ENCODE data around the gene RAB9B. TPM values are rescaled to one million over a fixed set of nuclear protein-coding genes. Genes with fewer than 3 reads are reported as not detected.
A peak's percentile ranks its signal among the peaks of the same experiment; 100 is the strongest.

Gene RAB9B
- total RNA-seq, 3 donors from 2014 or later: 0.69 to 8.0 (median 0.82) TPM

DNA sequence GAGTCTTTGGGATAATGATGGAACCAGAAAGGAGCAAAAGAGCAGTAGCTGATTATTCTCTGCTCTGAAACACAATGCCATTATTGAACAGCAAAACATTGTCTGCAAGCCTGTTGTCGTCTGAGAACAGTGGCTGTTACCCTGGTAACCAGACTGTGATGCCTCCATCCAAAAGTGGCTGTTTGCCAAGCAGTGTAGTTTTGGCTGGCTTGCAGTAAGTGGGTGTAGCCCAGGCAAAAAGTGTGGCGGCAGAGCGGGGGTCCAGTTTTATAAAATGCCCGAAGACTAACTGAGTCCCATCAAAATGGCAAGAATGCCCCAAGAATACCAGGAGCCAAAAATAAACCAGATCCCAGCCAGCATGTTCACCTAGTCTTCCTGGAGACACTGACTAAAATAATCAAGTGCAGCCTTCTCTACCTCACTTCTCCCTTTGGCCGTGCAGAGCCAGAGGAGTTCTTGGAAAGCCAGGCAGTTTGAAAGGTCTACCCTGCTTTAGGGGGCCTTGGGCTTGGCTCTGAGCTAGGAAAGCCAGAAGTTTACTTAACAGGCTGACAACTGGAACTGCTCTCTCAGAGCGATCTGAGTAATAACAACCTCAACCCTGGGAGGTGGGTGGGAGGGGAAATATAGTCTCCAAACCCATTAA, 52.8 kb downstream of the RAB9B start:
- H3K36me3 ChIP-seq (ENCODE audit: low read depth): no peaks in the 10 kb centered on the region
- H3K4me3 ChIP-seq: no peak overlapping the region
- ATAC-seq (no peak), DNase-seq (no peak)
- TF ChIP-seq CTCF (IDR thresholded peaks at IDR 0.05): no peak
- intact Hi-C loops (cut with DNase I, micrococcal nuclease): no loop called here
- H3K4me1 ChIP-seq (ENCODE audit: low read depth): no peaks in the 10 kb centered on the region
- no peaks in the 10 kb centered on the region for H3K9me3 ChIP-seq

DNA sequence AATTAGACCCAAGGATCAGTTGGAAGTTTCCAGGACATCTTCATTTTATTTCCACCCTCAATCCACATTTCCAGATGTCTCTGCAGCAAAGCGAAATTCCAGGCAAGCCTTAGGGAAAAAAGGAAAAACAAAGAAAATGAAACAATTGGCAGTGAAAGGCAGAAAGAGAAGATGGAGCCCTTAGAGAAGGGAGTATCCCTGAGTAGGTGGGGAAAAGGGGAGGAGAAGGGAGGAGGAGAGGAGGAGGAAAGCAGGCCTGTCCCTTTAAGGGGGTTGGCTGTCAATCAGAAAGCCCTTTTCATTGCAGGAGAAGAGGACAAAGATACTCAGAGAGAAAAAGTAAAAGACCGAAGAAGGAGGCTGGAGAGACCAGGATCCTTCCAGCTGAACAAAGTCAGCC, 55.5 kb downstream of the RAB9B start, which contains the start of gene PLP1:
PLP1 (plus strand) TSS at position 295 of the 400 bp plus-strand sequence. CDS start 156 bp downstream, outside the sequence.
- ATAC-seq: no peak
- H3K36me3 ChIP-seq (ENCODE audit: low read depth): no peaks in the 10 kb centered on the region
- no peaks in the 10 kb centered on the region for H3K4me1 ChIP-seq (ENCODE audit: low read depth)
- no peak for DNase-seq
- no peak within 1 kb of the TSS for H3K4me3 ChIP-seq
- no peak for TF ChIP-seq CTCF (IDR thresholded peaks at IDR 0.05)
- intact Hi-C loops (cut with DNase I, micrococcal nuclease): no loop called here
- no peaks in the 10 kb centered on the region for H3K9me3 ChIP-seq

DNA sequence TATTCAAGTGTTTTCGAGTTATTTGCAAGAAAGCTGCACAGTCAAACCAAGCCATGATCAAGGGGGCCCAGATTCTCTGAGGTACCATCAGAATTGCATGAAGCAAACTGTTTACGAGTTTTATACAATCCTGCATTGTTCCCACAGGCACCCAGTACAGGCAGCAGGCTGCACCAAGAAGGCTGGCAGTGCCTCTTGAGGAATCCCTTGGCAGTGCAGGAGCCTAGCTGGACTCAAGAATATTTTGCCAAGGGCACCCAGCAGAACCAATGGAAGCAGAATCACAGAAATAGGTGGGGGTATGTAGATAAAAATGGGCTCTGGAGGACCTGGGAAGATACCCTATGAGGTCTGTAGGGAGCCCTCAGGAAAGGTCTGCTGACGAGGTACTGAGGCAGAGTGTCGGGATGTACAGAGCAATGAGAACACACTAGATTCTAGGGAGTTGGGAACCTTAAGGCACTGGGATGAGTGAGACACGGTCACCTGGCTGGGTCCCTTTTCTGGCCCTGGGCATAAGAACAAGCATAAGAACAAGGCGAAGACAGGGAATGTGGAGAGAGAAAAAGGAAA, 57.9 kb downstream of the RAB9B start:
- no peaks in the 10 kb centered on the region for H3K9me3 ChIP-seq
- DNase-seq (peak in 1 of 3 donors; percentile 5), ATAC-seq (peak; percentile 78)
- H3K36me3 ChIP-seq (ENCODE audit: low read depth): no peaks in the 10 kb centered on the region
- H3K4me3 ChIP-seq: no peak overlapping the region
- no peaks in the 10 kb centered on the region for H3K4me1 ChIP-seq (ENCODE audit: low read depth)
- TF ChIP-seq CTCF (IDR thresholded peaks at IDR 0.05): peak; percentile 36
- intact Hi-C loops (cut with DNase I, micrococcal nuclease): no loop called here

DNA sequence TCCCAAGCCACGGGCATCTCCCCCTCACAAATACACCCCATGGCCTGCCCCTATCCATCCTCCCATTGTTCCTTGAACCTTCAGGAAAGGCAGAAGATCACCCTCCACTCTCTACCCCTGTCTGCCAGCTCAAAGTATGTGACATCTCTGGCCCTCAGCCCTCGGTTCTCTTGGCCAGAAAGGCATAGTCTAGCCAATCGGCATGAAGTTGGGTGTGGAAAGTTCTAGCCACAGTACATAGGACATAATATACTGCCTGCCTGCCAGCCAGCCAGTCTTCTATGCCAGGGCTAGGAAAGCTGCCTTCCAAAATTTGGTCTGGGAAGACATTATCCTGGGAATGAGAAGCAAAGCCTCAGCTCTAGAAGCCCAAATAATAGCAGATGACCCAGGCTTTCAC, 58.6 kb downstream of the RAB9B start:
- Histone ChIP-seq H3K4me3 (no peak overlapping the region), H3K4me1 (ENCODE audit: low read depth) (no peaks in the 10 kb centered on the region), H3K36me3 (ENCODE audit: low read depth) (no peaks in the 10 kb centered on the region), H3K9me3 (no peaks in the 10 kb centered on the region)
- no peak for ATAC-seq
- no peak for DNase-seq
- TF ChIP-seq CTCF (IDR thresholded peaks at IDR 0.05): no peak
- intact Hi-C loops (cut with DNase I, micrococcal nuclease): no loop called here

Other genes with a start within 250 kb of the RAB9B start
- 10 to 100 TPM in 2 of 3 donors, 1 to 10 TPM in 1; 8.7 to 68.0 (median 28.6) TPM for gene TCEAL4, start 246.7 kb downstream of the RAB9B start, total RNA-seq
- gene TCEAL3, start 224.3 kb downstream of the RAB9B start, total RNA-seq: 10 to 100 TPM in 1 of 3 donors, 1 to 10 TPM in 2; 3.3 to 29.7 (median 9.6) TPM
- 10 to 100 TPM in 2 of 3 donors, 1 to 10 TPM in 1; 7.2 to 44.0 (median 19.3) TPM for gene TCEAL1, start 203.3 kb downstream of the RAB9B start, total RNA-seq
- gene MORF4L2, start 145.6 kb downstream of the RAB9B start, total RNA-seq: 100 to 1,000 TPM; 140 to 183 (median 181) TPM
- gene TMEM31, start 121.3 kb downstream of the RAB9B start, total RNA-seq: under 1 TPM in 1 of 3 donors, not detected in 2; 0.43 TPM
- 10 to 100 TPM in 1 of 3 donors, 1 to 10 TPM in 2; 3.7 to 65.0 (median 4.9) TPM for gene PLP1, start 55.4 kb downstream of the RAB9B start, total RNA-seq
- gene TMSB15B, start 130.4 kb upstream of the RAB9B start, total RNA-seq: 1 to 10 TPM in 2 of 3 donors, under 1 TPM in 1; 0.49 to 4.4 (median 2.2) TPM
- gene H2BW1, start 181.5 kb upstream of the RAB9B start, total RNA-seq: not detected
- not detected for gene H2BW2, start 207.7 kb upstream of the RAB9B start, total RNA-seq
- 1 to 10 TPM in 1 of 3 donors, under 1 TPM in 2; 0.84 to 2.6 (median 0.87) TPM for gene TMSB15C, start 244.0 kb upstream of the RAB9B start, total RNA-seq

Measured in mucosa of descending colon (tissue), 3 donors.